ENCODE results near the gene RALGAPA1.
"Not testable (repeated sequence)": the region's sequence is repeated elsewhere in the genome, so short reads cannot be mapped to it uniquely, and the experiment has no call there.

The RALGAPA1 gene

GRCh38 chr14:35821564-35822411 is 12.7 kb upstream of the RALGAPA1 start:
- FAIRE-seq = peak; percentile 17

- no peak for FAIRE-seq
Observed at GRCh38 chr14:35819591-35820540, 10.8 kb upstream of the RALGAPA1 start.

- peak; percentile 91 for FAIRE-seq
Observed at GRCh38 chr14:35818346-35819115, 9.4 kb upstream of the RALGAPA1 start.

GRCh38 chr14:35814371-35815005 is 5.4 kb upstream of the RALGAPA1 start:
- FAIRE-seq = peak; percentile 31

GRCh38 chr14:35810963-35811362 is 1.9 kb upstream of the RALGAPA1 start:
- FAIRE-seq = no peak

- no peak for FAIRE-seq
Observed at GRCh38 chr14:35809597-35809996, 502 bp upstream of the RALGAPA1 start.

GRCh38 chr14:35808076-35808637 is 938 bp downstream of the RALGAPA1 start:
- FAIRE-seq = peak; percentile 23

GRCh38 chr14:35807131-35807961 is 1.7 kb downstream of the RALGAPA1 start:
- FAIRE-seq = no peak

- no peak for FAIRE-seq
Observed at GRCh38 chr14:35806006-35806907, 2.8 kb downstream of the RALGAPA1 start.

GRCh38 chr14:35797796-35798195 is 11.3 kb downstream of the RALGAPA1 start:
- no peak for FAIRE-seq

GRCh38 chr14:35789651-35790050 is 19.4 kb downstream of the RALGAPA1 start:
- FAIRE-seq = no peak

GRCh38 chr14:35786856-35787255 is 22.2 kb downstream of the RALGAPA1 start:
- no peak for FAIRE-seq

- no peak for FAIRE-seq
Observed at GRCh38 chr14:35783699-35784098, 25.4 kb downstream of the RALGAPA1 start.

- FAIRE-seq = peak; percentile 17
Observed at GRCh38 chr14:35779368-35779767, 29.7 kb downstream of the RALGAPA1 start.

GRCh38 chr14:35777550-35777949 is 31.5 kb downstream of the RALGAPA1 start:
- not testable (repeated sequence) for FAIRE-seq

GRCh38 chr14:35776823-35777222 is 32.3 kb downstream of the RALGAPA1 start:
- FAIRE-seq = peak; percentile 75

GRCh38 chr14:35776085-35776484 is 33.0 kb downstream of the RALGAPA1 start:
- FAIRE-seq = not testable (repeated sequence)

GRCh38 chr14:35766700-35767082 is 42.4 kb downstream of the RALGAPA1 start:
- no peak for FAIRE-seq

GRCh38 chr14:35766036-35766699 is 42.9 kb downstream of the RALGAPA1 start:
- no peak for FAIRE-seq
